ENCODE measurements around the gene NCAPG2.

NCAPG2 gene

DNA sequence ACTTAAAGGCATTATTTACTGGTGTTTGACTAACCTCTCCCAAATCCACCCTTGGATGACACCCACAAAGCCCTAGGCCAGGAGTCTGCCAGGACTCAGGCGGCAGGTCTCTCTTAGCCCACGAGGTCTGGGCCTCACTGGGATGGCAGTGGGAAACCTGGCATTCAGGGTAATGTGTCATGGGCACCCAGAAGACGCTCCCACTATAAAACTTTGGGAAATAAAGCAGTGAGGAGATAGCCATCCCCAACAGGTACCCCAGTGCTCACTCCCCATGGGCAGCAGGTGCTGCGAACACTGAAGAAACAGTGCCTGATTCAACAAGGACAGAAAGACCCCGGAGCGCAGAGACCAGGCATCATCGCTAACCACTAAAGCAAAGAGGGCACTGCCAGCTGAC is 102.6 kb downstream of the NCAPG2 start:
- DNase-seq (ENCODE audit: low read depth in 2 of 2): no peak

DNA sequence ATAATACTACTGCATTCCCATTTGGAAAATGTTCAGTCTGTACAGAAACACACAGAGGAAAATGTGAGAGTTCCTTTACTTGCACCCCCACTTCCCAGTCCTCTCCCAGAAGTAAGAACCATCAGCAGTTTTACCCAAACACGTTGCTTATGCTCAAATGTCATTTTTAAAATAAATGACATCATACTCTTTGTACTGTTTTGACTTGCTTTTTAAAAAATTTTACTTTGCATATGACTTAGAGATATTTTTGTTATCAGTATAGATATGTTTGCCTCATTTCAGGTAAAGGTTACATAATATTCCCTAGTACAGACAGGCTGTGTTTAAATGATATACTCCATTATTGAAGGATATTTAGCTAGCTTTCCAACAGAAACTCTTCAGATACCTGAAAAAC is 103.5 kb downstream of the NCAPG2 start:
- DNase-seq (ENCODE audit: low read depth in 2 of 2): no peak

DNA sequence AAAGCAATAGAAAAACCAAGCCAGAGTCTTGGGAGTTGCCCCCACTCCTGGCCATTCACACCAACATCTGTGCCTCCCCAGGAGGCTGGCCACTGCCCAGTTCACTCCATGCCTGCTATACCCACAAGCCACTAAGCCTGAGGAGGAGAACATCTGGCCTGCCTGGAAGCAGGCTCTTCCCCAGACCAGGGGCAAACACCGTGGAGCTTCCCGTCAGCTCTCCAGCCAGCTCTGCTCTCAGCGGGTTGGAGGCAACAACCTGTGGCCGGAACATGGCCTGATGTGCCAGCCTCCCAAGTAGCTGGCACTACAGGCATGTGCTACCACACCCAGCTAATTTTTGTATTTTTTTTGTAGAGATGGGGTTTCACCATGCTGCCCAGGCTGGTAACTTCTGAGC is 107.9 kb downstream of the NCAPG2 start:
- DNase-seq (ENCODE audit: low read depth in 2 of 2): no peak

DNA sequence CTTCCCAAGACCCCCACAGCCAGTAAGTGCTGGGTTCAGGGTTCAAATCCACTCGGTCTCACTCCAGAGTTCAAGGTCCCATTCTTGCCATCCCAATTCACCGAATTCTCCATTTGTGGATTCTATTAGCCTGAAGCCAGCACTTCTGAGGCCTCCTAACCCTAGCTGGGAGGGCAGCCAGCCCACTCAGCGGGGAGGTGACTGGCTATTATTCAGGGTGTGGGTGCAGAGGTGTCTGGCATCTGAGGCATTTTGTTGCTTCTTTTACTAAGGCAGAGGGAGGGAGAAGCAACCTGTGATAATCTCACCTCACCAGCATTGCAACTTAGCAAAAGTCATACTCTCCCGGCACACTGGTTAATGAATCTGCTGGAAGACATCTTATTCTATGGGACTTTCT is 108.3 kb downstream of the NCAPG2 start:
- no peak for DNase-seq (ENCODE audit: low read depth in 2 of 2)

DNA sequence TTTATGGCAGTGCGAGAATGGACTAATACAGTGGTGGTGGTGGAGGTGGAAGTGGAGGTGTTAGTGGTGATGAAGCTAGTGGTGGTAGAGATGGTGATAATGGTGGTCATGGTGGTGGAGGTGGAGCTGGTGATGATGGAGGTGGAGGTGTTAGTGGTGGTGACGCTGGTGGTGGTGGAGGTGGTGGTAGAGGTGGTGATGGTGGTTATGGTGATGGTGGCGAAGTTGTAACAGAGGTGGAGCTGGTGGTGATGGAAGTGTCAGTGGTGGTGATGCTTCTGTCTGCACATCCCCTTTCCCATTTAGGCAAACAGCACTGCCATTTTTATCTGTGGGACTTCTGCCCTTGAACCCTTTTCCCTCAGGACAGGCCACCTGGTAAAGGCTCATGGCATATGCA is 109.5 kb downstream of the NCAPG2 start:
- DNase-seq (ENCODE audit: low read depth in 2 of 2): no peak

DNA sequence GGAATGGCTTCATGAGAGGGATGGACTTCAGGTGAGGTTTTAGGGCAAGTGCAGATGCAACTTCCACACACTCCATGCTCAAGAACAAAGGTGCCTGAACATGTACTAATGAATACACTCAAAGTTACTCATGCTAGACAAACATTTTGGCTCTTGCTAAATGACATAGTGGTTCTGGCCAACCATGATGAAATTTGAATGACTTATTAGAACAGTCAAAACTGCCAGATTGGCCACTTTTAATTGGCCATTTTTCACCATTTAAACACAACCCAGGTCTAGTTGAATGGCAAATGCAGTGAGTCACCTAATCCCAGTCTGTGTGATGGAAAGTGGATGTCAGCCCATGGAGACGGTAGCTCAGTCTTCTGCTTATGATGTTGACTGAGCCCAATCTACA is 112.1 kb downstream of the NCAPG2 start:
- DNase-seq (ENCODE audit: low read depth in 2 of 2): no peak

DNA sequence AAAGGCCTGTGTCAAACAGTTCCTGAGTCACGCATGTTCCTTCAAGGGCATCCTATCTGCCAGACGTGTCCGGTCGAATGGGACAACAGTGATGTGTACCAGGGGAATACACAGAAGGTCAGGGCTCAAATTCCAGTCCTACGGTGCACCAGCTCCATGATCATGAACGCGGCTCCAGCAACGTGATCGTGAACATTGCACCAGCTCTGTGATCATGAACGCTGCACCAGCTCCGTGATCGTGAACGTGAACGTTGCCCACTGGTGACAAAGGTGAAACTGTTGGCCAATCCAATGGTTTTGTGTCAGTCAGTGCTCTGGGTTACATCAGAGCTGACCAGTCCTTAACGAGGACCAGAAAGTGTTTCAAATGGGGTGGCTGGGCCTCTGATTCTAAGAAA is 112.7 kb downstream of the NCAPG2 start:
- no peak for DNase-seq (ENCODE audit: low read depth in 2 of 2)

DNA sequence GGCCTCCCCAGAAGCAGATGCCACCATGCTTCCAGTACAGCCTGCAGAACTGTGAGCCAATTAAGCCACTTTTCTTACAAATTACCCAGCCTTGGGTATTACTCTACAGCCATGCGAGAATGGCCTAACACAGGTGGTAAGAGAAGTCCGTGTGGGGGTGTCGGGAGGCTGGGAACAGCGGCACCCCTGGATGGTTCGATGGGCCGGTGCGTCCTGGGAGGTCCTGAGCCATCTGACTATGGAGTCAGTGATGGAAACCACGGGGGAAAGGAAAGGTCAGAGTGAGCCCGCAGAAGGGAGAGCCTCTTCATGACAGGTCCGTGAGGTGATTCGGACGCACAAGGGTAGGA is 114.4 kb downstream of the NCAPG2 start:
- no peak for DNase-seq (ENCODE audit: low read depth in 2 of 2)

DNA sequence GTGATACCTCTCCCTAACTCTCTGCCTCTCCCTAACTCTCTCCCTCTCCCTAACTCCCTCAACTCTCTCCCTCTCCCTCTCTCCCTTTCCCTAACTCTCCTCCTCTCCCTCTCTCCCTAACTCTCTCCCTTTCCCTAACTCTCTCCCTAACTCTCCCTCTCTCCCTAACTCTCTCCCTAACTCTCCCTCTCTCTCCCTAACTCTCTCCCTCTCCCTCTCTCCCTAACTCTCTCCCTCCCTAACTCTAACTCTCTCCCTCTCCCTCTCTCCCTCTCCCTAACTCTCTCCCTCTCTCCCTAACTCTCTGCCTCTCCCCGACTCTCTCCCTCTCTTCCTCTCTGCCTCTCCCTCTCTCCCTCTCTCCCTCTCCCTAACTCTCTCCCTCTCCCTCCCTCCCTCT is 115.0 kb downstream of the NCAPG2 start:
- DNase-seq (ENCODE audit: low read depth in 2 of 2): no peak

DNA sequence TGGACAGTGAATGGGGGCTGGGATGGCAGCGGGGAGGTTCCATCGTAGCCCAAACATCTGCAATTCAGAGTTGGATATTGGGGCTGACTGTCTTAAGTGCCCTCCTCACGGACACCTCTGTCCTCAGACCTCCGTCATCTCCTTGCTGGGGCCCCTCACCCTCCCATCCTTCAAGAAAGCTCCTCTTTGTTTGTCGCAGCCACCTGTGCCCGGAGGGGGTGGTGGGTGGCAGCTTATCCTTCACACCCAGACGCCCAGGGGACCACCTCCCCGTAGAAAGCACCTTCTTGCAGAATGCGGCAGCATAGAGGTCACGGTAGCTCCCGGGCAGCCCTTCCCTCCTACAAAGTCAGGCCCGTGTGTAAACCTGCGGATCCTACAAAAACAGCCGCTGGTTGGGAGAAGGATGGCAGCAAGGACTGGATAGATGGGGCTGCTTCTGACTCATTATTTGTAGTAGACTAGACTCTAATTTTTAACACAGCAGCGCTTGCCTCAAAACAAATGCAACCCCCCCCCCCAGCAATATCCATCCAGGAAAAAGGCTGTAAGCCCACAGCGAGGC is 115.6 kb downstream of the NCAPG2 start:
- no peak for DNase-seq (ENCODE audit: low read depth in 2 of 2)

DNA sequence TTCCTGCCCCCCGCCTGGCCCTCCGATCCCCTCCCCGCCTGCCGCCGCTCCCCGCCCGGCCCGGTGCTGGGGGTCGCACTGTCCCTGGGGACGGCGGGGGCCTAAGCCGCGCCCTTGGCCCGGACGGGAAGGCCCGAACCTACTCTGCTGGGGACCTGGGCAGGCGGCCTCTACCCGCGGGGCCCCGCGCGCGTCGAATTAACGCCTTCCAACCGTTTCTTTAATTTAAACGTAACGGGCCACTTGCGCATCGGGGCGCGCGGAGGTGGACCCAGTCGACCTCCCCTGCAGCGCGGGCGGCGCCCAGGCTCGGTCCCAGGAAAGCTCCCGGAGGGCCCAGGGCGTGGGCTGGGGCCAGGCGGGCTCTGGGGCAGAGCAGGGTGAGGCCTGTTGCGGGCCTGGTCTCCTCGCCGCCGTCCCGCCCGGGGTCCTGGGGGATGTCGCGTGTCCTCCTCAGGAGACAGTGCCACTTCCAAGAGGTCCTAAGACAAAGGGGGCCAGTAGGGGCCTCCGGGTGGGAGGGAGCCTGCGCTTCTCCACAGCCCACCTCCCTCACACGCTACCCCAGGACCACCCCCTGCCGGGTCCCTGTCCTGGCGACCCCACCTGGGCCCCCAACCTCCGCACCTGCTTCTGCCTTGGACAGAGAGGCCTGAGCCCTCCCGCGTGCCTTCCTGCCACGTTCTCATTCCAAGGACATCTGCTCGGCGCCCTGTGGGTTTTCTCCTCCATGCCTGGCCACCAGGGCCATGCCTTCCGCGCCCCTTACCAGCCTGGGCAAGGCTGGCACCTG is 116.3 kb downstream of the NCAPG2 start:
- DNase-seq (ENCODE audit: low read depth in 2 of 2): no peak

DNA sequence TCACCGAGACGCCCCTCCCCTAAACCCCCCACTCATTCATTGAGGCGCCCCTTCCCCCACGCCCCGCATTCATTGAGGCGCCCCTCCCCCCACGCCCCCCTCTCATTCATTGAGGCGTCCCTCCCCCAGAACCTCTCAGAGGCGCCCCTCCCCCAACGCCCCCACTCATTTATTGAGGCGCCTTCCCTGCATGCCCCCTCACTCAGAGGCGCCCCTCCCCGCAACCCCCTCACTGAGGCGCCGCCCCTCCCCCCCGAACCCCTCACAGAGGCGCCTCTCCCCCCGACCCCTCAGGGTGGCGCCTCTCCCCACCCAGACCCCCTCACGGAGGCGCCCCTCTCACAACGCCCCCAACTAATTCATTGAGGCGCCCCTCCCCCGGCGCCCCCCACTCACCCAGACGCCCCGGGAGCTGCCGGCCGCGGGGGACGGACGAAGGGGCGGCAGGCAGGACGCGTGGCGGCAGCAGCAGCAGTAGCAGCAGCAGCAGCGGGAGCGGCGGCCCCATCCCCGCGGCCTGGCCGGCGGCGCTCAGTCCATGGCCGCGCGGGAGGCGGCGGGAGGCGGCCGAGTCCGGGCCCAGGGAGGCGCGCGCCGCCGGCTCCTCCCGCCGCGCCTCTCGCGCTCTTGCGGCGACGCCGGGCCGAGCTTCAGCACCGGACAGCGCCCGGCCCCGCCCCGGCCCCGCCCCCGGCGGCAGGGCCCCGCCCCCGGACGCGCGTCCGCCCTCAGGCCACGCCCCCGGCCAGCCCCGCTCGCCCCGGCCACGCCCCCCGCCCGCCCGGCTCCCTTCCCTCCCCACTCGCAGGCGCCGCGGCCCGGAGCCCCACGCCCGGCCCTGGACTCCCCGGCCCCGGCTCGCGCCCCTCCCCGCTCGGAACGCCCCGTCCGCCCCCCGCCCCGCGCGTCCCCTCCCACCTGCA is 117.2 kb downstream of the NCAPG2 start, which contains the start of gene PTPRN2:
Gene PTPRN2 (minus strand): TSS at position 662 of the 923 bp plus-strand sequence.
- peak; percentile 7 to 34 for DNase-seq (ENCODE audit: low read depth in 2 of 2)

DNA sequence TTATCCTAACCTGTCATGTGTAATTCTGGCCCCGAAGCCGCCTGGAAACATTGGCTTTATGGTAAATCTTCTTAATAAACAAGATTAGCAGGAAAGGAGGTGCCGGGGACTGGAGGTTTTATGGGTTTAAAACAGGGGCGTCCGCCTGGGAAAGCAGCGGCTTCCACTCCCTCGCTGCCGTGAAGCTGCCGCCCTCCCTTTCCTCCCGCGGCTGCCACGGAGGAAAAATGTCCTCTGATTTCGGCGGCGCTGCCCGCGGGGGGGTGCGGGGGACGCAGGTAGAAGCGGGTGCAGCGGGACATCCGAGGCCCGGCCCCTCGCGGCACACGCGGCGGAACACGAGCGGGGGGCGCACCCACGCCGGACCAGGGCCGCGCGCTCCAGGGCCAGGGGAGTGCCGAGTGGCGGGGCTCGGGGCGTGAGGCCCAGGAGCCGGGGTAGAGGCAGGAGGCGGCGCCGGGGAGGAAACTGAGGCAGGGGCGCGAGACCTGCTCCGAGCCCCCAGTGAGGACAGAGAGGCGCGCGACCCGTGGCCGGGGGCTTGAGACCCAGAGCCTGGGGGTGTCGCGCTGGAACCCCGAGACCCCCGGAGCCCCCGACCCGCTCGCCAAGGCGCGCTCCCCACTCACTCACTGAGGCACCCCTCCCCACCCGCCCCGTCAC is 118.0 kb downstream of the NCAPG2 start:
- DNase-seq (ENCODE audit: low read depth in 2 of 2): no peak

DNA sequence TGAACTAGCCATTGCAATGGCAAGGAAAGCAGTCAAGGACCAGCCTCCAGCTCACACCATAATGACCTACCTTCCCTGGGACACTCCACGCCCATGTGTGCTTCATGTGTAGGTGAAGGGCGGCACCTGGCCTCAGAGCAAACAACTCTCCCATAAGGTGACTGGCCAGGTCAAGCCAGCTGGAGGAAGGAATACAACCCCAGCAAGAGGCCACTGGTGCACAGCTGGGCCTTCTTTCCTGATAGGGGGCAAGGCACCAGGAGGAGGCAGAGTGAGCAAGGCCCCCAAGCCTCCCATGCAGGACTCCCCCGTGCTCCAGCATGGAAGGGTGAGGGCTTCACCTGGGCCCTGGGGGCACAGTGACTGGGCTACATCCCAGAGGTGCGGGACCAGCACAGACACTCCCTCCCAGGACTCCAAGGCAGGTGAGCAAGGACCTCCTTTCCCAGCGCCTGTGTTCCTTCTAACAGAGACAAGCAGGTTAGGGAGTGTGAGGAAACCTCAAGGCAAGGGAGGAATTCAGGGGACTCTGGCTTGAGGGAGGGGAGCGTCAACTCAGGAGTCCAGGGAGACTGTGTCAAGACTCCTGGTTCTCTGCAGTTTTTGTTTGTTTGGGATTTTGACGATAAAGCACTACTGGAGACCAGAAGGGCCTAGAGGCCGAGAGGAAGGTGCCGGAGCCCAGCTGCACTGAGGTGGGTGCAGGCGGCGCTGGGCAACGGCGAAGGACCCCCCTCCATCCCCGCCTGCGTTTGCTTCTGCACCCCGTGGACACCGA is 118.7 kb downstream of the NCAPG2 start:
- no peak for DNase-seq (ENCODE audit: low read depth in 2 of 2)

DNA sequence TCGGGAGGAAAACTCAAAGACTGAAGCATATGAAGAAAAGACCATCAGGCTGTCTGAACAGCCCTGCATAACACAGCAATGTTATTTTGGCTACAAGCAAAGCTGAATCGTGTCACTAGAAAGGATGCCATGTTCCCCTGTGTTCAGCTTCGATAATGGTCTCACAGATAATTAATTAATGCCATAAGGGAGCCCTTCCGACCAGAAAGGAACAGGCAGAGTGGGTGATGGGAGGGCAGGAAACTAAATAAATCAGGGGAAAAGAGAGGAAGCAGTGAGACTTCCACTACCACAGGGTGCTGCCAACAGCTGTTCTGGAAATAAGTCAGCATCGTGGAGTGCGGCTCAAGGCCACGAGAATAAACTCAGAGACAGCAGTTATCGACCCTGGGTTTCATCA is 120.2 kb downstream of the NCAPG2 start:
- DNase-seq (ENCODE audit: low read depth in 2 of 2): no peak

DNA sequence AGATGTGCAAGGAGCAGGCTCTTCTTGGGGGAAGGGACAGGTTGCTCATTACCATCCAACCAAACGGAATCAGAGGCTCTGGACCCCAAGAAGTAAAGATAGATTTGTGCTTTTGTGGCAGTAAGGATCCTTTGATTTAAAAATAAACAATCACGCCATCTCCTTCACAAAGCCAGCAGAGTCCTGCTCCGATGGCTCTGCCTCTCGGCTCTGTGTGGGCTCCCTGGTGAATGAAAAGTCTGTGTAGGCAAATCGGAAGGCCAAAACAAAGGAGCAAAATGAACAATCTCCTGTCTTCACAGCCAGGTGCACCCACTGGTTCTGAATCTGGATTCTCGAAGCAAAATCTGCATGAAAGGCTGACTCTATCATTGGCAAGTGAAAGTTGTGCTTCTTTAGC is 120.8 kb downstream of the NCAPG2 start:
- DNase-seq (ENCODE audit: low read depth in 2 of 2): no peak

DNA sequence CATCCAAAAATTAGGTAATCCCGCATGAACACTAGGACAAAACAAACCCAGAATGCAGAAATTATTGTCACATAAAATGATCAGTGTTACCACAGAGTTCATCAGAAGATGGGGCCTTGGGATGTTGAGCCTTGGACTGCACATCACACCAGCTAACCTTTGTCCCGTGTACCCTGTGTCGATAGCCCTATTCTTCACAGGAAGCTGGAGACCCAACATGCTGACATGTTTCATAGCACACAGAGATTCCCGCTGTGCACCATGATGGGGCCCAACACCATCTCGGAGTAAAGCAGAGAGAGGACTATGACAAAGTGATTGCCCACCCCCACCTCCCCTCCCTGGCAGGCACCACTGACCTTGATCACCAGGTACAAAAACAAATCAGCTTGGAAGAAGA is 121.5 kb downstream of the NCAPG2 start:
- DNase-seq (ENCODE audit: low read depth in 2 of 2): no peak

DNA sequence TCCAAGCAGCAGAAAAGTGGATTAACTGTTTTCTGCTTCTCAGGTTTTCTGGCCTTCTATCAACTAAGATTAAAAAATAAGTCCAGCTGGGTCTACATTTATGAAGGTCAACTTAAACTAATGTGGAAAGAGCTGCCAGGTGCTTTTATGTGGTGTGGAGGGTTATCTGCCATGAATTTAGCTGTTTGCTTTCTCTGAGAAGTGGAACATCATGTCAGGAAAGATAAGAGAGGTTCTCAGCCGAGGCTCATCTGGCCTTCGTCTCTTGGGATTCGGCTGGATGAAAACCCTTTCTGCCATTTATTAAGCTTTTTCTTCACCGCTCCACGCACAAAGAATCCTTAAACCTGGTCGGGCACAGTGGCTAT is 122.5 kb downstream of the NCAPG2 start:
- DNase-seq (ENCODE audit: low read depth in 2 of 2): no peak

DNA sequence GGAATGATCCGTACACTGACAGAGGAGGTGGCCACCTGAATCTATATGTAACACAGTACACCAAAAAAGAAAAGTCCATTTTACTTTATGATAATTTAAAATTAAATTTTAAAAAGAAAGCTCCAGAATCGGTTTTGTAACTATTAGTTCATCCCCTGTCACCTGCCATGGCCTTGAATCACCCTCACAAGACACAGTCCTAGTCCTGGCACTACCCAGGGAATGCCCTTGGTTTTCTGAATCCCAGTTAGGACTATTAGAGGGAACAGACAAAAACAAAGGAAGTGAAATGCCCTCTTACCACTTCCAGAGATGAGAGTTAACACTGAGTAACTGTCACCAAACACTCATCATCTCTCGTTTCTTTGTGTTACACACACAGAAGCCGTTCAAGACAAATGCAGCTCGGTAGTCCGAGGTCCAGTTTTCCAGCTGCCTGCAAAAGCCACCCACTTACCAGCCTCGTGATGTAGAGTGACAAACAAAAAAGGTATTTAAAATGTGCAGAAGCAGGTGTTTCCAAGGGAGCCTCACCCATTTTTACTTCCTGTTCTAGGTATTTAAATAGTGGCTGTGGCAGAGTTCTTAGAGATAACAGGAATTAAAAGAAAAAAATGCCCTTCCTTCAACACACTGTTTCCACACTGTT is 123.0 kb downstream of the NCAPG2 start:
- DNase-seq (ENCODE audit: low read depth in 2 of 2): no peak
